Mesenchymal stem cell (in vitro differentiated cells and primary cell): Measurements from ENCODE around the gene EXOC6B.

ENCODE experiments used
- DNase-seq: peaks from one replicate; pipeline ENCODE4 v3.0.0-alpha.2; 2013
- H2AFZ ChIP-seq: one replicate; pipeline ENCODE4 v1.6.1; 2013; ENCODE audit warnings: low read depth, mild to moderate bottlenecking, control low read depth, inconsistent platforms, low read length, moderate library complexity
- H2AK5ac ChIP-seq: 2 replicates; pipeline ENCODE4 v1.6.1; 2013; ENCODE audit warnings: low read length, moderate library complexity, mild to moderate bottlenecking, inconsistent platforms; ENCODE audit not compliant: severe bottlenecking
- H2BK120ac ChIP-seq: one replicate; pipeline ENCODE4 v1.6.1; 2013; ENCODE audit warnings: low read depth, mild to moderate bottlenecking, inconsistent platforms, low read length, moderate library complexity
- H2BK12ac ChIP-seq, 2 experiments: one replicate each; pipeline ENCODE4 v1.6.1; 2013; ENCODE audit warnings: inconsistent platforms in 2 of 2, low read length in 2 of 2, mild to moderate bottlenecking in 2 of 2, moderate library complexity in 2 of 2, control low read depth in 1 of 2
- H2BK15ac ChIP-seq: one replicate; pipeline ENCODE4 v1.6.1; 2013; ENCODE audit warnings: mild to moderate bottlenecking, low read depth, inconsistent platforms; ENCODE audit not compliant: poor library complexity, severe bottlenecking
- H2BK5ac ChIP-seq: 2 replicates; pipeline ENCODE4 v1.6.1; 2013; ENCODE audit warnings: low read depth, mild to moderate bottlenecking, low read length, control low read depth, inconsistent platforms; ENCODE audit not compliant: poor library complexity, severe bottlenecking
- H3K14ac ChIP-seq, 2 experiments: one replicate each; pipeline ENCODE4 v1.6.1; 2013; ENCODE audit warnings: inconsistent platforms in 2 of 2, low read length in 2 of 2, control low read depth in 1 of 2, mild to moderate bottlenecking in 1 of 2, moderate library complexity in 1 of 2
- H3K18ac ChIP-seq, 2 experiments: one replicate each; pipeline ENCODE4 v1.6.1; 2013; ENCODE audit warnings: inconsistent platforms in 2 of 2, low read length in 2 of 2, control low read depth in 1 of 2, low read depth in 1 of 2, mild to moderate bottlenecking in 1 of 2
- H3K23ac ChIP-seq, 2 experiments: one replicate each; pipeline ENCODE4 v1.6.1; 2013; ENCODE audit warnings: inconsistent platforms in 2 of 2, low read length in 2 of 2, mild to moderate bottlenecking in 2 of 2, moderate library complexity in 2 of 2, control low read depth in 1 of 2
- H3K27ac ChIP-seq: 2 replicates; pipeline ENCODE4 v1.5.1; 2013; ENCODE audit warnings: mild to moderate bottlenecking, moderate library complexity, low read length, control low read depth, inconsistent platforms; ENCODE audit not compliant: poor library complexity, severe bottlenecking
- H3K27me3 ChIP-seq, 2 experiments: 2 replicates each; pipeline versions ENCODE4 v1.6.1 to v1.7.0; 2013; ENCODE audit warnings: low read length in 2 of 2, mild to moderate bottlenecking in 2 of 2, moderate library complexity in 2 of 2, control low read depth in 1 of 2, inconsistent platforms in 1 of 2; ENCODE audit not compliant: control insufficient read depth in 1 of 2, insufficient read depth in 1 of 2
- H3K36me3 ChIP-seq, 2 experiments: 2 replicates each; pipeline versions ENCODE4 v1.6.1 to v1.7.0; 2013; ENCODE audit warnings: low read length in 2 of 2, control low read depth in 1 of 2, inconsistent platforms in 1 of 2, low read depth in 1 of 2, mild to moderate bottlenecking in 1 of 2; ENCODE audit not compliant: insufficient read depth in 2 of 2, control insufficient read depth in 1 of 2
- H3K4ac ChIP-seq, 2 experiments: one replicate each; pipeline ENCODE4 v1.6.1; 2013; ENCODE audit warnings: inconsistent platforms in 2 of 2, low read length in 2 of 2, mild to moderate bottlenecking in 2 of 2, moderate library complexity in 2 of 2, control low read depth in 1 of 2, low read depth in 1 of 2
- H3K4me1 ChIP-seq: 2 replicates; pipeline ENCODE4 v1.6.1; 2013; ENCODE audit warnings: low read depth, low read length, control low read depth; ENCODE audit not compliant: control insufficient read depth, insufficient read depth
- H3K4me2 ChIP-seq: 2 replicates; pipeline ENCODE4 v1.6.1; 2013; ENCODE audit warnings: low read length, mild to moderate bottlenecking, inconsistent platforms; ENCODE audit not compliant: poor library complexity, severe bottlenecking
- H3K4me3 ChIP-seq, 2 experiments: 2 replicates each; pipeline versions ENCODE4 v1.5.1 to v1.7.0; 2013; ENCODE audit warnings: low read length in 2 of 2, mild to moderate bottlenecking in 2 of 2, control low read depth in 1 of 2, low read depth in 1 of 2; ENCODE audit not compliant: insufficient read depth in 1 of 2
- H3K79me1 ChIP-seq: replicated peaks from 2 replicates; pipeline ENCODE4 v1.6.1; 2013; ENCODE audit warnings: mild to moderate bottlenecking, control low read depth, low read length, inconsistent platforms; ENCODE audit not compliant: poor library complexity, severe bottlenecking
- H3K9ac ChIP-seq: 2 replicates; pipeline ENCODE4 v1.7.0; 2013; ENCODE audit warnings: mild to moderate bottlenecking, low read length, moderate library complexity
- H3K9me3 ChIP-seq: 2 replicates; pipeline ENCODE4 v1.7.0; 2013; ENCODE audit warnings: mild to moderate bottlenecking, low read length; ENCODE audit not compliant: control insufficient read depth
- H4K8ac ChIP-seq: one replicate; pipeline ENCODE4 v1.6.1; 2013; ENCODE audit warnings: inconsistent platforms, mild to moderate bottlenecking, low read length, moderate library complexity
- H4K91ac ChIP-seq: one replicate; pipeline ENCODE4 v1.6.1; 2013; ENCODE audit warnings: mild to moderate bottlenecking, low read length, inconsistent platforms
- WGBS: methylation state at CpG from one replicate; pipeline ENCODE4 v1.1.7; 2013; ENCODE audit warnings: mixed read lengths; 5-methylcytosine and 5-hydroxymethylcytosine counted together

EXOC6B gene

GRCh38 chr2:72782520-72782919 lies 43.3 kb downstream of the EXOC6B start:
- Histone ChIP-seq H2BK12ac (no peak overlapping the region), H2BK120ac (no peak overlapping the region), H2AFZ (no peak overlapping the region), H4K91ac (no peak overlapping the region), H2BK15ac (no peak overlapping the region), H2AK5ac (no peak overlapping the region), H3K27ac (no peak overlapping the region), H3K18ac (no peak overlapping the region), H3K27me3 (no peaks in the 10 kb centered on the region), H3K9ac (no peak overlapping the region), H3K14ac (no peak overlapping the region), H3K4me3 (no peak overlapping the region), H3K9me3 (peaks cover 5% of the 10 kb centered on the region), H2BK5ac (no peak overlapping the region), H3K4ac (no peak overlapping the region), H3K36me3 (peaks cover 6% of the 10 kb centered on the region in 2 experiments), H3K4me2 (no peak overlapping the region), H3K79me1 (peaks cover 15% of the 10 kb centered on the region), H3K4me1 (no peaks in the 10 kb centered on the region), H3K23ac (no peak overlapping the region), H4K8ac (no peak overlapping the region)
- WGBS = 100% methylated on average over 3 of the region's 3 CpGs
- DNase-seq = no peak

GRCh38 chr2:72781480-72781879 lies 44.4 kb downstream of the EXOC6B start:
- H3K27ac ChIP-seq = no peak overlapping the region
- no peak overlapping the region for H4K8ac ChIP-seq
- no peaks in the 10 kb centered on the region for H3K27me3 ChIP-seq
- WGBS = 80% methylated on average over 1 of the region's 5 CpGs
- H3K9me3 ChIP-seq = peaks cover 5% of the 10 kb centered on the region
- no peak overlapping the region for H3K4ac ChIP-seq
- H2AFZ ChIP-seq = no peak overlapping the region
- H3K14ac ChIP-seq = no peak overlapping the region
- peaks cover 17% of the 10 kb centered on the region for H3K79me1 ChIP-seq
- H3K4me3 ChIP-seq = no peak overlapping the region
- DNase-seq = peak; percentile 72
- H2BK5ac ChIP-seq = no peak overlapping the region
- no peak overlapping the region for H4K91ac ChIP-seq
- H2BK120ac ChIP-seq = no peak overlapping the region
- no peak overlapping the region for H3K4me2 ChIP-seq
- peak overlapping the region in 1 of 2 experiments; percentile 38 for H3K18ac ChIP-seq
- H3K4me1 ChIP-seq = no peaks in the 10 kb centered on the region
- no peak overlapping the region for H3K23ac ChIP-seq
- H3K9ac ChIP-seq = no peak overlapping the region
- H2AK5ac ChIP-seq = no peak overlapping the region
- peaks cover 6% of the 10 kb centered on the region in 2 experiments for H3K36me3 ChIP-seq
- H2BK12ac ChIP-seq = no peak overlapping the region
- no peak overlapping the region for H2BK15ac ChIP-seq

GRCh38 chr2:72780477-72780876 lies 45.4 kb downstream of the EXOC6B start:
- Histone ChIP-seq H3K4me1 (no peaks in the 10 kb centered on the region), H2AFZ (no peak overlapping the region), H3K4me2 (no peak overlapping the region), H3K23ac (no peak overlapping the region), H4K91ac (no peak overlapping the region), H3K9me3 (peaks cover 5% of the 10 kb centered on the region), H2BK12ac (no peak overlapping the region), H3K79me1 (peaks cover 15% of the 10 kb centered on the region), H2BK15ac (no peak overlapping the region), H3K9ac (no peak overlapping the region), H3K4me3 (no peak overlapping the region), H3K27ac (no peak overlapping the region), H4K8ac (no peak overlapping the region), H3K14ac (no peak overlapping the region), H2BK120ac (no peak overlapping the region), H3K4ac (no peak overlapping the region), H3K18ac (no peak overlapping the region), H3K36me3 (peaks cover 5 to 6% of the 10 kb centered on the region in 2 experiments), H2AK5ac (no peak overlapping the region), H3K27me3 (no peaks in the 10 kb centered on the region), H2BK5ac (no peak overlapping the region)
- WGBS = no CpG with 5 or more reads among the region's 2 CpGs
- DNase-seq = peak; percentile 60

- Histone ChIP-seq H3K9ac (no peak overlapping the region), H3K36me3 (peaks cover 0 to 6% of the 10 kb centered on the region in 2 experiments), H2BK5ac (no peak overlapping the region), H3K14ac (no peak overlapping the region), H4K91ac (no peak overlapping the region), H3K27ac (no peak overlapping the region), H2BK120ac (no peak overlapping the region), H3K4me2 (no peak overlapping the region), H3K4me3 (no peak overlapping the region), H3K18ac (no peak overlapping the region), H3K4ac (no peak overlapping the region), H2BK15ac (no peak overlapping the region), H2AK5ac (no peak overlapping the region), H2BK12ac (no peak overlapping the region), H2AFZ (no peak overlapping the region), H3K9me3 (peaks cover 5% of the 10 kb centered on the region), H3K4me1 (no peaks in the 10 kb centered on the region), H3K79me1 (peaks cover 15% of the 10 kb centered on the region), H3K23ac (no peak overlapping the region), H4K8ac (no peak overlapping the region), H3K27me3 (no peaks in the 10 kb centered on the region)
- WGBS = 83% methylated on average over 2 of the region's 2 CpGs
- no peak for DNase-seq
Measured at GRCh38 chr2:72779495-72779894, 46.3 kb downstream of the EXOC6B start.
